AG09319 (cell line): ENCODE measurements around the gene PDE8A.

ENCODE experiments used
- DNase-seq: peaks from one replicate; pipeline ENCODE4 v3.0.0-alpha.2; 2010; ENCODE audit warnings: low read depth; ENCODE audit errors: extremely low read depth
- CTCF ChIP-seq: IDR thresholded peaks from 2 replicates; pipeline ENCODE4 v1.5.1; 2011; ENCODE audit warnings: low read depth, mild to moderate bottlenecking, inconsistent platforms, low read length, moderate library complexity

Gene PDE8A

DNA sequence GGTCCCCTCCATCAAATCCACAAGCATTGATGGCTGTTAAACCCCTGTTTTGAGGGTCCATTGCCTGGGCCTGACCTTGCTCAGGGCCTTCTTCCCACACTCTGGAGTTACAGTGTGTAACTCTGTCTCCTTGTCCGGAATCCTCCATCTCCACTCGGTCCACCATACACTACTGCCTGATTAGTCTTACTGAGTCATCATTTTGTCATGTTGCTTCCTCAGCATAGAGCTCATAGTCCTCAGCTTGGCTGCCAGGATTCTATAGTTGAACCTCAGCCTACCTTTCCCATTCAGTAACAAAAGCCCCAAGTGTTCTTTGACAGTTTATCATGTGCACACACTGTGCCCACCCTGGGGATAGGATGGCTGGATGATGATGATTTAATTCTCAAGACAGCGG, 113.0 kb downstream of the PDE8A start:
- no peak for TF ChIP-seq CTCF
- no peak for DNase-seq

- no peak for TF ChIP-seq CTCF
- no peak for DNase-seq
These were observed 113.9 kb downstream of the PDE8A start for GRCh38 chr15:85095566-85095965.

- no peak for DNase-seq
- no peak for TF ChIP-seq CTCF
These were observed 115.6 kb downstream of the PDE8A start for GRCh38 chr15:85097250-85097649.

DNA sequence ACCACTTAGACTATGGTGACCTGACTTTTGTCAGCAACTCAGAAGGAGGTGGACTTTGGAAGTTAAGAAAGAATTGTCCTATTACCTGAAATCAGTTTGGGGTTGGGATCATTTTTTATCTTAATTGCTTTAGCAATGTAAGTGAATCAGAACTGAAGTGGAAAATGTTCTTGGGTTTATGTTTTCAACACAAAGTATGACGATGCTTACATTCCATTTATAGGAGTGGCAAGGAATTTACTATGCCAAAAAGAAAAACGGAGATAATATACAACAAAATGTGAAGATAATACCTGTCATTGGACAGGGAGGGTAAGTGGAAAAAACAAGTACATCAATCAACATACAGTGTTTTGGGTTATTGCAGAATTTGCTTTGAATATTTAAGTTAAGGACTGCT, 116.1 kb downstream of the PDE8A start:
- DNase-seq: no peak
- no peak for TF ChIP-seq CTCF

GRCh38 chr15:85099195-85099803, 117.6 kb downstream of the PDE8A start:
- no peak for DNase-seq
- no peak for TF ChIP-seq CTCF

DNA sequence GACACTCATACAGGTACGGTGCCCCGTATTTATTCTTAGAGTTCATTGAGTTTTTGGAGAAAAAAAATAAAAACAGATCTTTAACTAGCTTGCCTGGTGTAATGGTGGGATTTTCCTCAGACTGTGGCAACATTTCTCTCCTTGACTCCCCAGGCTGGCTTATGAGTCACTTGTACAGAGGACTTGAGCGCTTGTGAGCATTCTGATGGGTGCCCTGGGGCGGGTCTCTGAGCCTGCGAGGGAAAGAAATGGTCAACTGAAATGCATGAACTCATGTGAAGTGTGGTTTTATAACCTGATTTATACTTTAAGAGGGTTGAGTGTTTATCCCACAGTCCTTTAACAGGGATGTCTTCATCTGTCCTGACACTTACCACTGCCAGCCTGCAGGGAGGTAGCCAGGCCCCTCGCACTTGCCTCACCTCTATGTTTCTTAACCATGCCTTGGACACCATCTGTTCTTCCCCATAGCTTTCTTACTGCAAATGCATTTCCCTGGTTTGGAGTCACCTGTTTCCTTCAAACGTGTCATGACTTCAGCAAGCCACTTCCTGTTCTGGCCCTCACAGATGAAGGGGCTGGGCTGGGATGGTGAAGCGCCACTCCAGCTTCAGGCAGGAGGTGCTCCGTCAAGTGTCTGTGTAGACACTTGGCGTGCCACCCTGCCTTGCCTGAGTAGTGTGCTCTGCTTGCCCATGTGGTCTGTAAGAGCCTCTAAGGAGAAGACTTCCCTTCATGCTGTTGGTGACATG, 118.7 kb downstream of the PDE8A start:
- no peak for TF ChIP-seq CTCF
- no peak for DNase-seq

GRCh38 chr15:85104584-85104983, 122.9 kb downstream of the PDE8A start:
- no peak for TF ChIP-seq CTCF
- DNase-seq: no peak
